Activated CD4-positive, alpha-beta T cell treated with anti-CD3 and anti-CD28 coated beads, Interleukin-2, amount 50 U/mL, for 4 hours (primary cell): ENCODE results near the gene MEAK7.

Experiments
- DNase-seq, 2 experiments: peaks; one replicate each; pipeline ENCODE4 v3.0.0-alpha.2; 2020

MEAK7 gene

GRCh38 chr16:84504420-84505248 is at the start of gene MEAK7:
TSS of gene MEAK7 (minus strand) at chr16:84504659. CDS start at chr16:84498086, 6,573 bp downstream.
- DNase-seq, result peak; percentile 96

DNA sequence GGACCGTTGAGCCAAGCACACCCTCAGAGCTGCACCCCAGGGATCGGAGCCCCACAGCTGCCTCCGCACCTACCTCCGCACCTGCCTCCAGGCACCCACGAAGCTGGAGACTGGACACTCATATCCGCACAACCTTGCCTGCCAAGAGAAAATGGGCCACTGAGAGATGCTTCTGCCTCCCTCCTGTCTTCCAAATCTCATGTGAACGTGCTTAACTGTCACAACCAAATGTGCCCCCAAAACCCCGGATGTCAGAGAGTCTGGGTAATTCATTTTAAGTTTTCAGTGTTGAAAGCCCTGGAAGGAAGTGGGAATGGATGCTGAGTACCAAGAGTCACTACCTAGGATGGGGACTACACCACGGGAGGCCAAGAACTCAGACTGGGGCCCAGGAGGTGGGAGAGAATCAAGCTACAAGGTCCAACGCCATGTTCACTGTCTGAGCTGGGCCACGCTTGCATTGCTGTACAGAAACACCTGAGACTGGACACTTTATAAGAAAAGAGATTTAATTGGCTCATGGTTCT is 49.5 kb upstream of the MEAK7 start:
- DNase-seq, result peak; percentile 12 to 13

DNA sequence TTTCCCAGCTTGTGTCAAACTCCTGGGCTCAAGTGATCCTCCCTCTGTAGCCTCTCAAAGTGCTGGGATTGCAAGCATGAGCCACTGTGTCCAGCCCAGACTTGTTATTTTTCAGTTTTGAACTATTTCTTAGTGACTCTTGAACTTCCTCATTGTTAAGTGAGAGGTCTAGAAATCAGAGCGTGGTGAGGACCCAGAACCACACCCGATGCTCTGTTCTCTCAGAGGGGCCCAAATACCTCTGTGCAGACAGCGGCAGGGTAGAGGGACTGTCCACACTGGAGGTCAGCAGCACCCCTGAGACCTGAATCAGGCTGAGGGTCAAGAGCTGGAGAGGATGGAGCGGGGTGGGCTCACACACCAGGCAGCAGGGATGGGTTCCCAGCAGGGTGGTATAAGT is 47.7 kb upstream of the MEAK7 start:
- no peak for DNase-seq

- DNase-seq, result no peak
These were observed 45.6 kb upstream of the MEAK7 start for GRCh38 chr16:84550096-84550495.

DNA sequence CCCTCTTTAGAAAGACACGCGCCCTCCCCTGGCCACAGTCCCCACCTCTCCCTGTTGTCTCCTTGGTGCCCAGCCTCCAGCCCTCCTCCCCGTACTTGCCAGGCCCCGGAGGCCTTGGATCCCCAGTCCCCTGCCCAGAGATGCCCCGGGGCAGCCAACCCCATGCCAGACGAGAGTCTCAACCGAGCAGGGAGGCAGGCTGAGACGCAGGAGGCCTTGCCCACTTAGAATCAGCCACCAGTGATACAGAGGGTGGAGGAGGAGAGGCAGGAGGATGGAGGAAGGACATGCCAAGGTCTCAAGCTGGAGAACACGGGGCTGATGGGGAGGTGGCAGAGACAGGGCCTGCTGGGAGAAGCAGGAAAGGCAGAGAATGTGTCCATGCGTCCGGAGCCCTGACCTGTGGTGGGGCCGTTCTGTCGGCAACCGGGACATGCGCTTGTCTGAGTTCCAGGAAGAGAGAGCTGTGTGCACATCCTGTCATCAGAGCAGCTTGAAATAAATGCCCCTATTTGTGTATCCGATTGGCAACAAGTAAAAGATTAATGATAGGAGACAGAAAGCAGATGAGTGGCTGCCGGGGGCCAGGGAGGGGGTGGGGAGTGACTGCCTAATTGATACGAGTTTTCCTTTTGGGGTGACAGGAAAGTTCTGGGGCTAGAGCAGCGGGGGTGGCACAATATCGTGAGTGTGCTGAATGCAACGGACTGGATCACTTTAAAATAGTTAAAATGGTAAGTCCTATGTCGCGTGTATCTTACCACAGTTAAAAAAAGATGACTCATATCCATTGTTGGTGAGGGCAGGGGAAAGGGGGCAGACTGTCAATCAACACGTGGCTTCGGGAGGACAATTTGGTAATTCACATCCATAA is 44.7 kb upstream of the MEAK7 start:
- peak; percentile 42 to 54 for DNase-seq

DNA sequence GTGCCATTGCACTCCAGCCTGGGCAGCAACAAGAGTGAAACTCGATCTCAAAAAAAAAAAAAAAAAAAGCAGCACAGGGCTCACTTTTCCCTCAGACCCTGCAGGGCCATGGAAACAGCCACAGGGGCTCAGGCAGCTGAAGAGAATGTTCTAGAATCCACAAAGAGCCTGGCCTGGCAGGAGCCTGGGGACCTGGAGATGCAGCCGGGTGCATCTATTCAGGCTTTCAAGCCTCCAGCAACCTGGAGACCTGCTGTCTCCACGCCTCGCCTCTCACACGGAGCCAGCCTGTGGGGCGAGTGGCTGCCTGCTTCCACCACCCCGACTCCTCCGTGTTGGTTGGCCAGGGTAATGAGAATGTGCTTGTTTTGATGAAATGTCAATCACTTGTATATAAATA is 44.0 kb upstream of the MEAK7 start:
- no peak for DNase-seq

- DNase-seq, result peak in 1 of 2 experiments; percentile 9
These were observed 43.1 kb upstream of the MEAK7 start for GRCh38 chr16:84547546-84548061.

DNA sequence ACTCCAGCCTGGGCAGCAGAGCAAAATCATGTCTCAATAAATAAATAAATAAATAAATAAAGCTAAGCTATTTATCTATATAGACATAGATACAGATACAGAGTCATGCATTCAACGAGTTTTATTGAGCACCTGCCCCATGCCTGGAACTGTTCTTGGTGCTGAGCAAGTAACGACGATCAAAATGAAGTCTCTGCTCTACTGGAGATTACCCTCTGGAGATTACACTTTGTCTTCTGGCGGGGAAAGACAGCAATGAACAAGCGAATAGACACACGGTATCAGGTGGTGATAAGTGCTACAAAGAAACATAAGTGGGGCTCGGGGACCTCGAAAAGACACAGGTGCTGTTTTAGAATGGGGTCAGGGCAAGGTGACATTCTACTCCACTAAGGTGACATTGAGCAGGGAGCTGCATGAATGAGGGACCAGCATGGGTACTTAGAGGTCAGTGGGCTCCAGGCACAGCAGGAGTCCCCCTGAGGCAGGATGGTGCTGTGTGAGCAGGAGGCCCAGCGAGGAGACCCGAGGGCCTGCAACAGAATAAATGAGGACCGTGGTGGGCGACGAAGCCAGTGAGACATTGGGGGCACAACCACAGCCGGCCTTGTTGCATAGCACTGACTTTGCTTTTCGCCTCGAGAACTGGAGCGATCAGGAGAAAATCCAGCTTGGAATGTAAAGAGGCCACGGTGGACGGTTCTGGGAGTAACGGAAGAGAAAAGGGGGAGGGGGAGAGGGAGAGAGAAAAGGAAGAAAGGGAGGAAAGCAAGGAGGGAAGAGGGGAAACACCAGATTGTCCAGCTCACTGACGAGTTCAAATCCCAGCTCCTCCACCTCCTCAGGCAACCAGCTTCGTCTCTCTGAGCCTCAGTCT is 42.4 kb upstream of the MEAK7 start:
- no peak for DNase-seq

- DNase-seq, result no peak
These were observed 40.8 kb upstream of the MEAK7 start for GRCh38 chr16:84545114-84545737.

- DNase-seq, result peak; percentile 56 to 63
These were observed 39.7 kb upstream of the MEAK7 start for GRCh38 chr16:84544031-84544773.

DNA sequence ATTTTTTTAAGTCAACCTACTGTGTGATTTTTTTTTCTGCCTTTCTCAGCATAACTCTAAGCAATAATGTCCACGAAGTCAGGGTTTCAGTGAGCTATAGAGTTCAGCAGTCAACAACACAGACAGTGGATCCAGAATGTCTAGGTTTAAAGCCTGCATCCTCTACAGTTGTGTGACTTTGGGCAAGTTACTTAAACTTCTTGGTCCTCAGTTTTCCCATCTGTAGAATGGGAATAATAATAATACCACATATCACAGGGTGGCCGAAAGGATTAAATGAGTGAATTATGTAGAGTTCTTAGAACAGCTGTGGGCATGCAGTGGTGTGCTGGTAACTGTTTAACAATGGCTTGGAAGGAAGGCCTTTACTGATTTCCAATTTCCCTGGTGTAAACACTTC is 38.8 kb upstream of the MEAK7 start:
- DNase-seq, result no peak

- DNase-seq, result no peak
These were observed 37.7 kb upstream of the MEAK7 start for GRCh38 chr16:84541999-84542817.

- no peak for DNase-seq
These were observed 35.7 kb upstream of the MEAK7 start for GRCh38 chr16:84540194-84540593.

GRCh38 chr16:84538222-84538840 is 33.9 kb upstream of the MEAK7 start:
- no peak for DNase-seq

DNA sequence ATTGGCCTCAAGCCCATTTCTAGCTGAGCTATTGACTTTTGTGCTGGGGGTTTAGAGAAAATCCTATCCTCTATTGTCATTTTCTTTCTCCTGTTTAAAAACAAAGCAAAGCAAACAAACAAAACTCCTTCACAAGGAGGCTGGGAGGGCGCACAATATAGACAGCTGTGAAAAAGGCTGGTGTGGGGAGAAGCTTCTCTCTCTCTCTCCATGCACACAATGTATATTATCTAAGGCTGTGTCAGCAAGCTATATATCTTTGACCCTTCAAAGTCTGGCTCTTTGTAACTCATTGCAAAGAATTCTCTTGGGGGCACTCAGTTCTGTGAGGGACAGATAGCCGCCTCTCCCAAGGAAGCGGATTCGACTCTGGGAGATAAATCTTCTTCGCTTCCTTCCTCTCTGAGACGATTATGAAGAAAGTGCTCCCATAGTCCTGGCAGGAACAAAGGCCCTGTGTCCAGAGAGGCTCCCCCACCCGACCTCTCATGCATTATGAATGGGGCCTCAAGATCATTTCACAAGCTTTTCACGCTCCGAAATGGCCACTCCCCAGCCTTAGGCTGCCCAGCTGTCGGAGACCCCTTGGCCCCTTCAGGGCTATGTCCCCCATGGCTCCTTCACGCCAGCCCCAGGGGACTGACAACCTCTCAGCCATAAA is 33.2 kb upstream of the MEAK7 start:
- no peak for DNase-seq

GRCh38 chr16:84535851-84536250 is 31.4 kb upstream of the MEAK7 start:
- no peak for DNase-seq

GRCh38 chr16:84535408-84535807 is 30.9 kb upstream of the MEAK7 start:
- DNase-seq, result no peak

- no peak for DNase-seq
These were observed 30.4 kb upstream of the MEAK7 start for GRCh38 chr16:84534815-84535214.

DNA sequence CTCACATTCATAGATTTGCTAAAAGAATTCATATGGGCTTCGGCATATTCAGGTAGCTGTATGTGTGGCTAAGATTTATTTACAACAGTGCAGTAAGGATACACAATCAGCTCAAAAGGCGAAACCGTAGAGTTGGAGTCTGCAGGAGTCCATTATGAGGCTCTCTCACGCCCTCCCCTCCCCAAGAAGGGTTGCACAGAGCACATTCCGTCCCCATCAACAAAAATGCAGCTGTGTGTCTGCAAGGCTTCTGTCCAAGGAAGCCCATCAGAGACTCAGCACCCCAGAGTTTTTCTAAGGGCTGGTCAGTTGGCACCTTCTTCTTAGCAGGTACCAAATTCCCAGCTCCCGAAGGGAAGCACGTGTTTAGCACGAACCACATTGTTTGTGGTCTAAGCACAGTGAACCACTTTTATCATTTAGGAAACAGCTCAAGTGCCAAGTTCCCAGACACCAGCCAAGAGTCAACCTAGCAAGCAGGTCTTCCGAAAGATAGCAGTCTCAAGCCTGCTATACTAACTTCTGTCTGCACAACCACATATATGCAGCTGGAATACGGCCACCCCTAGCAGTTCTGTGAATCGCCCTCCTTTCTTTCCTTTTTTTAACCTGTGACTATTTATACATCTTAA is 28.5 kb upstream of the MEAK7 start:
- DNase-seq, result no peak
